MM.1S (cell line): ENCODE measurements around the gene CAV1.

Source experiments
- CTCF ChIP-seq: fragments of 300-600 bp; sonication (generic); IDR thresholded peaks from 2 replicates; pipeline ENCODE4 v1.5.1; 2016; ENCODE audit warnings: antibody characterized with exemption, low read length, mixed read lengths
- EZH2 ChIP-seq: fragments of 300-600 bp; sonication (generic); optimal IDR thresholded peaks from 2 replicates; pipeline ENCODE3; 2017; ENCODE audit warnings: low read depth, mild to moderate bottlenecking, antibody characterized with exemption, low read length, mixed read lengths
- EZH2phosphoT487 ChIP-seq: fragments of 300-600 bp; sonication (generic); IDR thresholded peaks from 2 replicates; pipeline ENCODE4 v1.6.1; 2018; ENCODE audit warnings: antibody characterized with exemption, low read length

DNA sequence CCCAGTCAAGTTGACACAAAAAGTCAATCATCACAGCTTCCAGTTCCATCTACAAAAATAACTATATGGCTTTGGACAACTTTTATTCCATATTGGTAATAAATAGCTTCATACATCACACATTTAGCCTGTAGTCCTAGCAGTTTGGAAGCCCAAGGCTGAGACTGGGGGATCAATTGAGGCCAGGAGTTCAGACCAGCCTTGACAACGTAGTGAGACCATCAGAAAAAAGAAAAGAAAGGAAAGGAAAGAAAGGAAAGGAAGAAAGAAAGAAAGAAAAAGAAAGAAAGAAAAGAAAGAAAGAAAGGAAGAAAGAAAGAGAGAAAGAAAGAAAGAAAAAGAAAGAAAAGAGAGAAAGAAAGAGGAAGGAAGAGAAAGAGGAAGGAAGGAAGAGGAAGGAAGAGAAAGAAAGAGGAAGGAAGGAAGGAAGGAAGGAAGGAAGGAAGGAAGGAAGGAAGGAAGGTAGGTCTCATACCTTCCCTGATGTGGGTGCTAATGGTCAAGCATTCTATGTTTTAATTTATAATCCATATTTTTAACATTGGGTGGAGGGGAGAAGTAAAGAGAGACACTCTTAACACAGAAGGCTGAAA, 37.8 kb downstream of the CAV1 start:
- TF ChIP-seq CTCF (no peak), EZH2phosphoT487 (no peak), EZH2 (no peak)
